Stomach (tissue), 9 donors: ENCODE results near the gene HECW1. TPM values are rescaled to one million over a fixed set of nuclear protein-coding genes. Genes with fewer than 3 reads are reported as not detected.

Experiments
- DNase-seq, 2 donors: peaks; one replicate each; pipeline versions ENCODE4 v3.0.0 to v3.0.0-alpha.2; 2013 to 2019
- H3K27ac ChIP-seq, 5 donors: fragments of 200-600 bp in 4 of 5; sonication (generic) in 4 of 5; one replicate each; pipeline ENCODE4 v1.5.1; 2013 to 2019; ENCODE audit warnings: mild to moderate bottlenecking in 1 of 5, moderate library complexity in 1 of 5
- H3K27me3 ChIP-seq, 3 donors: fragments of 200-600 bp; sonication (generic); one replicate each; pipeline ENCODE4 v1.5.1; 2017 to 2019; ENCODE audit warnings: mixed run types in 1 of 3
- H3K36me3 ChIP-seq, 4 donors: fragments of 200-600 bp; sonication (generic); 1 replicate in 3 of 4; 2 replicates in 1 of 4; pipeline ENCODE4 v1.5.1; 2016 to 2019
- H3K4me1 ChIP-seq, 4 donors: fragments of 200-600 bp; sonication (generic); one replicate each; pipeline ENCODE4 v1.5.1; 2016 to 2019
- H3K4me3 ChIP-seq, 4 donors: fragments of 200-600 bp; sonication (generic) in 3 of 4; one replicate each; pipeline ENCODE4 v1.5.1; 2016 to 2019; ENCODE audit warnings: mild to moderate bottlenecking in 1 of 4
- H3K9me3 ChIP-seq, 4 donors: fragments of 200-600 bp; sonication (generic); one replicate each; pipeline ENCODE4 v1.5.1; 2016 to 2019
- EP300 ChIP-seq: sonication (generic); formaldehyde crosslinking; IDR thresholded peaks from one replicate; pipeline ENCODE4 v1.6.1; 2017; ENCODE audit warnings: antibody characterized with exemption
- POLR2A ChIP-seq, 4 donors: fragments of 450-650 bp; IDR thresholded peaks; one replicate each; pipeline ENCODE4 v1.6.1; 2016; ENCODE audit warnings: antibody characterized with exemption in 4 of 4, control low read depth in 2 of 4, mild to moderate bottlenecking in 1 of 4, moderate library complexity in 1 of 4
- POLR2AphosphoS5 ChIP-seq, 3 donors: sonication (generic); formaldehyde crosslinking; IDR thresholded peaks; one replicate each; pipeline ENCODE4 v1.6.1; 2016; ENCODE audit warnings: antibody characterized with exemption in 3 of 3
- WGBS, 5 donors: extraction: QIAGEN DNeasy Blood & Tissue Kit in 3 of 5; methylation state at CpG; one replicate each; pipeline versions ENCODE4 v1.1.5 to v1.1.7; 2013 to 2018; 5-methylcytosine and 5-hydroxymethylcytosine counted together
- intact Hi-C: fragments of 100-400 bp; cut with DNase I; formaldehyde crosslinking; loops from one replicate; pipeline ENCODE4 v1.15.1; 2023; ENCODE audit warnings: low total_unique reads
- polyA plus RNA-seq, 3 donors: library from polyadenylated mRNA; stranded (reverse); fragments of 200-250 nt; gene quantifications; one replicate each; pipeline ENCODE4 v1.2.3, GENCODE V29; 2013
- total RNA-seq, 5 donors: library from RNA; depleted of rRNA; stranded (reverse); fragments of >200 nt; gene quantifications; one replicate each; pipeline versions ENCODE4 v1.1.0 to v1.2.3, GENCODE V29; 2014 to 2016
- TF ChIP-seq, protein P1 (sequence below), 7 experiments: fragments of 450-650 bp in 4 of 7; fragments of 200-600 bp in 3 of 7; sonication (generic) in 3 of 7; IDR thresholded peaks; one replicate each; pipeline ENCODE4 v1.5.1; 2016 to 2019; ENCODE audit warnings: antibody characterized with exemption in 7 of 7, control low read depth in 2 of 7, mild to moderate bottlenecking in 1 of 7
- donor health status: healthy with polysubstance abuse.
- donor health status: Bipolar disorder and iron deficiency.
- donor health status: healthy.

HECW1 gene
- total and polyA plus RNA-seq, 8 donors, result 0.29 to 11.1 (median 1.4) TPM; not detected in 1

DNA sequence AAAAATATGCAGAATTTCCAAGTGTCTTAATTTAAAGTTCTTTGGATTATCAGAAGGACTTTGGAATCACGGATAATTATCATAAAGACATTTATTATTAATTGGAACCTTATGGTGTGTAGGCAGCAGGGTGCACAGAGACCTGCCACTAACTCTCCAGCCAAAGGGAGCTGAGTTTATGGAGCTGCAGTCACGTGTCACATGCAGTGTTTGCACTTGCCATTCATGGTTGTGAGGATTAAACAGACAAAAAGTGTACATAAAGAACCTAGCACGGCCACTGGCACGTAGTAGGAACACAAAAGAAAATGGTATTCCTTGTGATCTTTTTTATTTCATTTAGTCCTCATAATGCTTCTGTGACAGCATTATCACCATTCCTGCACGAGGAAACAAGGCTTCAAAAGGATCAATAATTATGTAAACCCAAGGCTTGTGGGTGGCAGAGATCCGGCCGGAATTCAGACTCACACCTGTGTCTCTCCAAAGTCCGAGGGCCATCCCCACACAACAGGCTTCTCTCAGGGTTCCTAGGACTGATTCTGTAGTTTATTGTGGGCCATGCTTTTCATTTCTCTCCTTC lies 326.5 kb downstream of the HECW1 start:
- DNase-seq, result no peak
- WGBS, 5 donors, result 31 to 62% (median 47%) methylated on average over 8 of the region's 8 CpGs
- TF ChIP-seq POLR2A (IDR thresholded peaks at IDR 0.05) (no peak), EP300 (no peak), POLR2AphosphoS5 (IDR thresholded peaks at IDR 0.05) (no peak)
- TF ChIP-seq, protein P1, sequence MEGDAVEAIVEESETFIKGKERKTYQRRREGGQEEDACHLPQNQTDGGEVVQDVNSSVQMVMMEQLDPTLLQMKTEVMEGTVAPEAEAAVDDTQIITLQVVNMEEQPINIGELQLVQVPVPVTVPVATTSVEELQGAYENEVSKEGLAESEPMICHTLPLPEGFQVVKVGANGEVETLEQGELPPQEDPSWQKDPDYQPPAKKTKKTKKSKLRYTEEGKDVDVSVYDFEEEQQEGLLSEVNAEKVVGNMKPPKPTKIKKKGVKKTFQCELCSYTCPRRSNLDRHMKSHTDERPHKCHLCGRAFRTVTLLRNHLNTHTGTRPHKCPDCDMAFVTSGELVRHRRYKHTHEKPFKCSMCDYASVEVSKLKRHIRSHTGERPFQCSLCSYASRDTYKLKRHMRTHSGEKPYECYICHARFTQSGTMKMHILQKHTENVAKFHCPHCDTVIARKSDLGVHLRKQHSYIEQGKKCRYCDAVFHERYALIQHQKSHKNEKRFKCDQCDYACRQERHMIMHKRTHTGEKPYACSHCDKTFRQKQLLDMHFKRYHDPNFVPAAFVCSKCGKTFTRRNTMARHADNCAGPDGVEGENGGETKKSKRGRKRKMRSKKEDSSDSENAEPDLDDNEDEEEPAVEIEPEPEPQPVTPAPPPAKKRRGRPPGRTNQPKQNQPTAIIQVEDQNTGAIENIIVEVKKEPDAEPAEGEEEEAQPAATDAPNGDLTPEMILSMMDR (IDR thresholded peaks at IDR 0.05), result no peak
- Histone ChIP-seq H3K27me3 (no peaks in the 10 kb centered on the region), H3K27ac (no peak overlapping the region), H3K4me3 (no peak overlapping the region), H3K4me1 (no peaks in the 10 kb centered on the region), H3K36me3 (no peaks in the 10 kb centered on the region), H3K9me3 (no peaks in the 10 kb centered on the region)
- intact Hi-C loops, result no loop called here

DNA sequence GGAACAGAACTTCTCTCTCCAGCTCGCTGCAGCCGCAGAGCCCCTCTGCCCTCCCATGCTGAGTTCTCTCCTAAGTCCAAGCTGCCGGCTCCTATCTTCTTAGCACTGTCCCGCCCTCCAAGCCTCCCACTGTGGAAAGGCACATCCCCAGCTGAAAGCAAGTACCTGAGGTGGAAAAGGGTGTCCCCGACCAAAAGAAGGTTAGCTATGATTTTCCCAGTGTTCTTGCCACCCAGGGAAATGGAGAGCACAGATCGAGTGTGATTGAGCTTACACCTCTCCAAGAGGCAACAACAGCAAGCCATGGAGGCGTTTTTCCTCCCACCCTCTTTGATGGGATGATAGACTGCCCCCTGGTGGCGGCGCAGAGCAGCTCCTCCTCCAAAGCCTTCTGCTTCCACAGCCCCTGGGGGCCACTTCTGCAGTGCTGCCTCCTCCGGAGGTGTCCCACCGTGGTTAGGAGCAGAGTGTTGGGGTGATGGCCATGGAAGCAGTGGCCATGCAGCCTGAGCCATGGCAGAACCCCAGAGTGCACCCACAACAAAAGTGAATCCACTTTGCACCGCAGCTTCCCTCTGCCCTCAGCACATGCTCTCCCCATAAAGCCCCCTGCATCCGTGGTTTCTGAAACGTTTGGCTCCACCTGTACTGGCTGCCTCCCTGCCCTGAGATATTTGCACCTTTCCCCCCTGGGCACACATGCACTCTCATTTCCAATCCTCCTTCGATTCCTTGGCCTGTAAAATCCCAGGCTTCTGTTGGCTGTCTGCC lies 327.4 kb downstream of the HECW1 start:
- 53 to 68% (median 54%) methylated on average over 8 to 15 of the region's 15 CpGs for WGBS, 5 donors
- no peaks in the 10 kb centered on the region for H3K9me3 ChIP-seq
- H3K4me1 ChIP-seq, result no peaks in the 10 kb centered on the region
- peaks cover 0 to 7% (median 0%) of the 10 kb centered on the region in 3 donors for H3K27me3 ChIP-seq
- H3K36me3 ChIP-seq, result no peaks in the 10 kb centered on the region
- no peak overlapping the region for H3K4me3 ChIP-seq
- DNase-seq, result peak; percentile 29 to 69
- no peak overlapping the region for H3K27ac ChIP-seq
- no peak for TF ChIP-seq POLR2A (IDR thresholded peaks at IDR 0.05)
- TF ChIP-seq, protein P1 (IDR thresholded peaks at IDR 0.05), result peak in 5 of 7 experiments; percentile 7 to 70 (median 38)
- intact Hi-C loops, result no loop called here

DNA sequence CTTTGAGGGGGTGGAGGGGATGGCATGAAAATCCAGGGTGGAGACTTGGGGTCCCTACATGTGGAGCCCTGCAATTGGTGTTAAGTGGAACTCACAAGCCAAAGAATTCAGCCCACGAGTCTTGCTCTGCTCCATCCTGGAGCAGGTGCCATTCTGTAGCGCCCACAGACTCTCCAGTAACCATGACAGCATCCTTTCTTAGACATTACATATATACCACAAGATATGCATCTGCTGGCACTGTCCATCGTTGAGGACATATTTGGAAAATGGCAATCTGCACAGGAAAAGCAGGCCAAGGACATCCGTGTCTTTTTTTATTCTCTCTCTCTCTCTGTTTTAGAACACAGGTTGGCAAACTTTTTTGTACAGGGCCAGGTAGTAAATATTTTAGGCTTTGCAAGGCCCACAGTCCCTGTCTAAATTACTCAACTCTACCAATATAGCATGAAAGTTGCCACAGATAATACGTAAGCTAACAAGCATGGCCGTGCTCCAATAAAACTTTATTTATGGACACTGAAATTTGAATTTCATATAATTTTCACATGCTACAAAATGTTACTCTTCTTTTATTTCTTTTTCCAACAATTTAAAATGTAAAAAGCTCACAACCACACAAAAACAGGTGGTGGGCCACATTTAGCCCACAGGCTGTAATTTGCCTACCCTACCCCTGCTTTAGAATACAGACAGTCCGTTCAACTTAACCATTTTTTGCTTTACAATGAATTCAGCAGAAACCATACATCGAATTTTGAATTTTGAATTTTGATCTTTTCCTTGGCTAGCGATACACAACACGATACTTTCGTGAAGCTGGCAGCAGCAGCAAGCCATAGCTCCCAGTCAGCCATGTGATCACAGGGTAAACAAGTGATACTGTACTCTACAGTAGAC lies 329.0 kb downstream of the HECW1 start:
- TF ChIP-seq POLR2AphosphoS5 (IDR thresholded peaks at IDR 0.05) (no peak), POLR2A (IDR thresholded peaks at IDR 0.05) (no peak), EP300 (no peak)
- TF ChIP-seq, protein P1 (IDR thresholded peaks at IDR 0.05), result no peak
- Histone ChIP-seq H3K27ac (no peak overlapping the region), H3K4me3 (no peak overlapping the region), H3K27me3 (peaks cover 0 to 8% (median 0%) of the 10 kb centered on the region in 3 donors), H3K36me3 (no peaks in the 10 kb centered on the region), H3K4me1 (no peaks in the 10 kb centered on the region), H3K9me3 (no peaks in the 10 kb centered on the region)
- DNase-seq, result no peak
- WGBS, 5 donors, result 84 to 92% (median 87%) methylated on average over 11 of the region's 11 CpGs
- intact Hi-C loops, result no loop called here

DNA sequence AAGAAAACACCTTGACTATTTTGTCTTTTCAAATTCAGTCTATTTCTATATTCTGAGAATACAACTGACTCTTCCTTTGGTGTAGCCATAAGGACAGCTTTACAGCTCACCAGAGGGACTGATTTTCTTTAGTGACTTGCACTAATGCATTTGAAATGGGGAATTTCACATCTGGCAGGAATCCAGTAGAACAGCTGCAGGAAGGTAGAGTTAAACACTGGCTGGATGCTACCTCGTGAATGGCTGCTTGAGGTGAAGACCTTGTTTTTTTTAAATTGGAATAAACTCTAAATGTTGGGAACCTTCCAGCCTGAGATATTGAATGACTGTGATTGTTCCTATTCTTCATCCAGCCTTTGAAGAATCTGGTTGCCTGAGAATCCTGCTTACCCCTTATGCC lies 330.9 kb downstream of the HECW1 start:
- peak in 1 of 2 donors; percentile 38 for DNase-seq
- H3K9me3 ChIP-seq, result no peaks in the 10 kb centered on the region
- H3K4me1 ChIP-seq, result no peaks in the 10 kb centered on the region
- 6 to 27% (median 10%) methylated on average over 1 of the region's 1 CpG for WGBS, 5 donors
- TF ChIP-seq, protein P1 (IDR thresholded peaks at IDR 0.05), result no peak
- TF ChIP-seq POLR2A (IDR thresholded peaks at IDR 0.05), result no peak
- no peak for TF ChIP-seq EP300
- no peak for TF ChIP-seq POLR2AphosphoS5 (IDR thresholded peaks at IDR 0.05)
- H3K27me3 ChIP-seq, result peaks cover 0 to 8% (median 0%) of the 10 kb centered on the region in 3 donors
- H3K36me3 ChIP-seq, result no peaks in the 10 kb centered on the region
- H3K27ac ChIP-seq, result no peak overlapping the region
- intact Hi-C loops, result no loop called here
- no peak overlapping the region for H3K4me3 ChIP-seq
